ENCODE results near the gene TOB1.

TOB1 gene

DNA sequence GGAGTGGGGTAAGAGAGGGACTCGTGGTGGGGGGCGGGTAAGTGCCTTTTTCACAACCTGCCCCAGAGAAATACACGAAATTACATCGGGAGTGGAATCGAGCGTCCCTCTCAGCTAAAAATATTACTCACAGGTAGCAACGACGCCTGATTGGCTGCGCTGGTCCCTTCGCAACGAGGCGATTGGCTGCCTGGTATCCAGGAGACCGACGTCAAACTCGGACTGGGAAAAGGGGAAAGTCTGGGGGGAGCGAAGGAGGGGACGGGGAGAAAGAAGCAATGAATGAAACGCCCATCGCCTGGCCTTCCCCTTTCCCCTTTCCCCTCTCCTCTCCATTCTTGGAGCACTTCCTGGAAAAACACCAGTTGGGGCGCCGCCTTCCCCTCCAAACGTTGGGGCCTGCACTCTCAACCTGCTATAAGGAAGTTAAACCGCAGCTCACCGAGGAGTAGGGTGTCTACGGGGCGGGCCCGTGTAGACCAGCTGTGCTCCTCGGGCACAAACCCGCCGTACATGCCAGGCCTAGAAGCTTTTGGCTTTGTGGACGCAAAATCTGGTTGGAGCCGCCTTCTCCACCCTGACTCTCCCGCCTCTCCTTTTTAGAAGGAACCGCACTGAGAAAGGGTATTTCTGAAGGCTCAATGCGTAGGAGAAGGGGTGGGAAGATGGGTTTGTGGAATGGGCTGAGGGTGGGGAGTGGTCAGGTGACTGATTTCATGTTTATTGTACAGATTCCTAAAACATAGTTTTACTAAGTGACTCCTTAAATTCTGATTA lies 1.4 kb upstream of the TOB1 start (continued):
- TF ChIP-seq, protein P1, sequence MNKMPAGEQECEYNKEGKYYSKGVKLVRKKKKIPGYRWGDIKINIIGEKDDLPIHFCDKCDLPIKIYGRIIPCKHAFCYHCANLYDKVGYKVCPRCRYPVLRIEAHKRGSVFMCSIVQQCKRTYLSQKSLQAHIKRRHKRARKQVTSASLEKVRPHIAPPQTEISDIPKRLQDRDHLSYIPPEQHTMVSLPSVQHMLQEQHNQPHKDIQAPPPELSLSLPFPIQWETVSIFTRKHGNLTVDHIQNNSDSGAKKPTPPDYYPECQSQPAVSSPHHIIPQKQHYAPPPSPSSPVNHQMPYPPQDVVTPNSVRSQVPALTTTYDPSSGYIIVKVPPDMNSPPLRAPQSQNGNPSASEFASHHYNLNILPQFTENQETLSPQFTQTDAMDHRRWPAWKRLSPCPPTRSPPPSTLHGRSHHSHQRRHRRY (tag by site-specific recombination; IDR thresholded peaks at IDR 0.05): no peak
- TF ChIP-seq, protein P2, sequence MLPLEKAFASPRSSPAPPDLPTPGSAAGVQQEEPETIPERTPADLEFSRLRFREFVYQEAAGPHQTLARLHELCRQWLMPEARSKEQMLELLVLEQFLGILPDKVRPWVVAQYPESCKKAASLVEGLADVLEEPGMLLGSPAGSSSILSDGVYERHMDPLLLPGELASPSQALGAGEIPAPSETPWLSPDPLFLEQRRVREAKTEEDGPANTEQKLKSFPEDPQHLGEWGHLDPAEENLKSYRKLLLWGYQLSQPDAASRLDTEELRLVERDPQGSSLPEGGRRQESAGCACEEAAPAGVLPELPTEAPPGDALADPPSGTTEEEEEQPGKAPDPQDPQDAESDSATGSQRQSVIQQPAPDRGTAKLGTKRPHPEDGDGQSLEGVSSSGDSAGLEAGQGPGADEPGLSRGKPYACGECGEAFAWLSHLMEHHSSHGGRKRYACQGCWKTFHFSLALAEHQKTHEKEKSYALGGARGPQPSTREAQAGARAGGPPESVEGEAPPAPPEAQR (tag by site-specific recombination; IDR thresholded peaks at IDR 0.05): no peak
- TF ChIP-seq ZNF292 (tag by site-specific recombination; IDR thresholded peaks at IDR 0.05; ENCODE audit: borderline replicate concordance, low read depth): no peak
- TF ChIP-seq ZNF76 (tag by site-specific recombination; IDR thresholded peaks at IDR 0.05; ENCODE audit: borderline replicate concordance, low read depth): peak; percentile 44
- TF ChIP-seq, protein P3, sequence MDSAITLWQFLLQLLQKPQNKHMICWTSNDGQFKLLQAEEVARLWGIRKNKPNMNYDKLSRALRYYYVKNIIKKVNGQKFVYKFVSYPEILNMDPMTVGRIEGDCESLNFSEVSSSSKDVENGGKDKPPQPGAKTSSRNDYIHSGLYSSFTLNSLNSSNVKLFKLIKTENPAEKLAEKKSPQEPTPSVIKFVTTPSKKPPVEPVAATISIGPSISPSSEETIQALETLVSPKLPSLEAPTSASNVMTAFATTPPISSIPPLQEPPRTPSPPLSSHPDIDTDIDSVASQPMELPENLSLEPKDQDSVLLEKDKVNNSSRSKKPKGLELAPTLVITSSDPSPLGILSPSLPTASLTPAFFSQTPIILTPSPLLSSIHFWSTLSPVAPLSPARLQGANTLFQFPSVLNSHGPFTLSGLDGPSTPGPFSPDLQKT (IDR thresholded peaks at IDR 0.05; ENCODE audit: borderline replicate concordance, low read depth, low read length): no peak
- TF ChIP-seq TCF7L2 (IDR thresholded peaks at IDR 0.05; ENCODE audit: borderline replicate concordance, low read depth, low read length): no peak
- peak; percentile 98 for TF ChIP-seq IKZF3 (tag by site-specific recombination; IDR thresholded peaks at IDR 0.05)
- TF ChIP-seq ZNF777 (tag by site-specific recombination; IDR thresholded peaks at IDR 0.05; ENCODE audit: borderline replicate concordance): no peak
- TF ChIP-seq ZNF677 (tag by site-specific recombination; IDR thresholded peaks at IDR 0.05): no peak
- TF ChIP-seq ZNF391 (tag by site-specific recombination; IDR thresholded peaks at IDR 0.05; ENCODE audit: borderline replicate concordance, low read depth): peak; percentile 80; the same call in 1 of the 2 replicates
- TF ChIP-seq ZNF394 (tag by site-specific recombination; IDR thresholded peaks at IDR 0.05; ENCODE audit: borderline replicate concordance): peak; percentile 45; the same call in 1 of the 2 replicates
- TF ChIP-seq, protein P4, sequence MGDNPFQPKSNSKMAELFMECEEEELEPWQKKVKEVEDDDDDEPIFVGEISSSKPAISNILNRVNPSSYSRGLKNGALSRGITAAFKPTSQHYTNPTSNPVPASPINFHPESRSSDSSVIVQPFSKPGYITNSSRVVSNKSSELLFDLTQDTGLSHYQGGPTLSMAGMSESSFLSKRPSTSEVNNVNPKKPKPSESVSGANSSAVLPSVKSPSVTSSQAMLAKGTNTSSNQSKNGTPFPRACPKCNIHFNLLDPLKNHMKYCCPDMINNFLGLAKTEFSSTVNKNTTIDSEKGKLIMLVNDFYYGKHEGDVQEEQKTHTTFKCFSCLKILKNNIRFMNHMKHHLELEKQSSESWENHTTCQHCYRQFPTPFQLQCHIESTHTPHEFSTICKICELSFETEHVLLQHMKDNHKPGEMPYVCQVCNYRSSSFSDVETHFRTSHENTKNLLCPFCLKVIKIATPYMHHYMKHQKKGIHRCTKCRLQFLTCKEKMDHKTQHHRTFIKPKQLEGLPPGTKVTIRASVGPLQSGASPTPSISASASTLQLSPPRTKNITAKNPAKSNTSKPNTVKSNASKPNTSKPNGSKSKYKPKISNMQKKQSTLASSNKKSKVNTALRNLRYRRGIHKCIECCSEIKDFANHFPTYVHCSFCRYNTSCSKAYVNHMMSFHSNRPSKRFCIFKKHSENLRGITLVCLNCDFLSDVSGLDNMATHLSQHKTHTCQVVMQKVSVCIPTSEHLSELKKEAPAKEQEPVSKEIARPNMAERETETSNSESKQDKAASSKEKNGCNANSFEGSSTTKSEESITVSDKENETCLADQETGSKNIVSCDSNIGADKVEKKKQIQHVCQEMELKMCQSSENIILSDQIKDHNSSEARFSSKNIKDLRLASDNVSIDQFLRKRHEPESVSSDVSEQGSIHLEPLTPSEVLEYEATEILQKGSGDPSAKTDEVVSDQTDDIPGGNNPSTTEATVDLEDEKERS (tag by site-specific recombination; IDR thresholded peaks at IDR 0.05): no peak
- TF ChIP-seq ZFP69B (tag by site-specific recombination; IDR thresholded peaks at IDR 0.05): peak; percentile 37; the same call in 1 of the 2 replicates
- TF ChIP-seq ZNF664 (tag by site-specific recombination; IDR thresholded peaks at IDR 0.05): no peak; the same call in 1 of the 2 replicates
- no peak for TF ChIP-seq ZNF623 (tag by site-specific recombination; IDR thresholded peaks at IDR 0.05)
- no peak for TF ChIP-seq MYNN (tag by site-specific recombination; IDR thresholded peaks at IDR 0.05; ENCODE audit: borderline replicate concordance)
- TF ChIP-seq ZNF521 (tag by site-specific recombination; IDR thresholded peaks at IDR 0.05): no peak
- TF ChIP-seq ZBTB7A (tag by site-specific recombination; IDR thresholded peaks at IDR 0.05; ENCODE audit: low read depth): 0 out of 2 replicates have a peak, but pooled peaks have one; percentile 15
- no peak for TF ChIP-seq ZNF571 (tag by site-specific recombination; IDR thresholded peaks at IDR 0.05)
- no peak for TF ChIP-seq ZNF514 (tag by site-specific recombination; IDR thresholded peaks at IDR 0.05)
- TF ChIP-seq ZSCAN30 (tag by site-specific recombination; IDR thresholded peaks at IDR 0.05): peak; percentile 79; the same call in 1 of the 2 replicates
- no peak for TF ChIP-seq ZNF670 (tag by site-specific recombination; IDR thresholded peaks at IDR 0.05; ENCODE audit: low read depth)
- TF ChIP-seq, protein P5, sequence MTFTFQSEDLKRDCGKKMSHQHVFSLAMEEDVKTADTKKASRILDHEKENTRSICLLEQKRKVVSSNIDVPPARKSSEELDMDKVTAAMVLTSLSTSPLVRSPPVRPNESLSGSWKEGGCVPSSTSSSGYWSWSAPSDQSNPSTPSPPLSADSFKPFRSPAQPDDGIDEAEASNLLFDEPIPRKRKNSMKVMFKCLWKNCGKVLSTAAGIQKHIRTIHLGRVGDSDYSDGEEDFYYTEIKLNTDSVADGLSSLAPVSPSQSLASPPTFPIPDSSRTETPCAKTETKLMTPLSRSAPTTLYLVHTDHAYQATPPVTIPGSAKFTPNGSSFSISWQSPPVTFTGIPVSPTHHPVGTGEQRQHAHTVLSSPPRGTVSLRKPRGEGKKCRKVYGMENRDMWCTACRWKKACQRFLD (tag by site-specific recombination; IDR thresholded peaks at IDR 0.05): no peak
- no peak for TF ChIP-seq ZNF23 (tag by site-specific recombination; IDR thresholded peaks at IDR 0.05; ENCODE audit: borderline replicate concordance)
- no peak for TF ChIP-seq MEIS1 (CRISPR knock-in tag; IDR thresholded peaks at IDR 0.05; ENCODE audit: borderline replicate concordance)
- no peak for TF ChIP-seq ZNF155 (tag by site-specific recombination; IDR thresholded peaks at IDR 0.05)
- TF ChIP-seq, protein P6, sequence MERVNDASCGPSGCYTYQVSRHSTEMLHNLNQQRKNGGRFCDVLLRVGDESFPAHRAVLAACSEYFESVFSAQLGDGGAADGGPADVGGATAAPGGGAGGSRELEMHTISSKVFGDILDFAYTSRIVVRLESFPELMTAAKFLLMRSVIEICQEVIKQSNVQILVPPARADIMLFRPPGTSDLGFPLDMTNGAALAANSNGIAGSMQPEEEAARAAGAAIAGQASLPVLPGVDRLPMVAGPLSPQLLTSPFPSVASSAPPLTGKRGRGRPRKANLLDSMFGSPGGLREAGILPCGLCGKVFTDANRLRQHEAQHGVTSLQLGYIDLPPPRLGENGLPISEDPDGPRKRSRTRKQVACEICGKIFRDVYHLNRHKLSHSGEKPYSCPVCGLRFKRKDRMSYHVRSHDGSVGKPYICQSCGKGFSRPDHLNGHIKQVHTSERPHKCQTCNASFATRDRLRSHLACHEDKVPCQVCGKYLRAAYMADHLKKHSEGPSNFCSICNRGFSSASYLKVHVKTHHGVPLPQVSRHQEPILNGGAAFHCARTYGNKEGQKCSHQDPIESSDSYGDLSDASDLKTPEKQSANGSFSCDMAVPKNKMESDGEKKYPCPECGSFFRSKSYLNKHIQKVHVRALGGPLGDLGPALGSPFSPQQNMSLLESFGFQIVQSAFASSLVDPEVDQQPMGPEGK (tag by site-specific recombination; IDR thresholded peaks at IDR 0.05): peak; percentile 96
- no peak for TF ChIP-seq ZNF19 (tag by site-specific recombination; IDR thresholded peaks at IDR 0.05; ENCODE audit: low read depth)
- no peak for TF ChIP-seq ZNF621 (tag by site-specific recombination; IDR thresholded peaks at IDR 0.05)

All from HEK293 (cell line).